ENCODE measurements around the gene KIAA2012.
A peak's percentile ranks its signal among the peaks of the same experiment; 100 is the strongest.

Gene KIAA2012

DNA sequence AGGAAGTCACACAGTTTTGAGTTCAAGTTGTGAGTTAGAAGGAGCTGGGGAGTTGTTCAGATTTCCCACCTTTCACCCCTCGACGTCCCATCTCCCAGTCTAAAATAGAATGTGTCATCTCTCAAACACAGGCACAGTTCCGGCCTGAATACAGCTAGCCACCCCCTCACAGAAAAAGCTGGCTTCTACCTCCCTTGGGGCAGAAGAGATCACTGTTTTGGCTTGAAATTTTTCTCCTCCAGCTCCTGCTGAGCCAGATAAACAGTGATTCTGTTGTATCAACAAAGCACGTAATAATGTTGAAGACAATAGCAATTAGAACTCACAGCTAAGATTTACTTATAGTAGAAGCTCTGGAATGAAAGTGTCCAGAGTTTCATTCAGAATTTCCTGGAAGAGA is 74.7 kb downstream of the KIAA2012 start (continued):
- 0 out of 2 replicates have a peak, but pooled peaks have one; percentile 15 for TF ChIP-seq ZNF335 (tag by site-specific recombination; conservative IDR thresholded peaks at IDR 0.05)

DNA sequence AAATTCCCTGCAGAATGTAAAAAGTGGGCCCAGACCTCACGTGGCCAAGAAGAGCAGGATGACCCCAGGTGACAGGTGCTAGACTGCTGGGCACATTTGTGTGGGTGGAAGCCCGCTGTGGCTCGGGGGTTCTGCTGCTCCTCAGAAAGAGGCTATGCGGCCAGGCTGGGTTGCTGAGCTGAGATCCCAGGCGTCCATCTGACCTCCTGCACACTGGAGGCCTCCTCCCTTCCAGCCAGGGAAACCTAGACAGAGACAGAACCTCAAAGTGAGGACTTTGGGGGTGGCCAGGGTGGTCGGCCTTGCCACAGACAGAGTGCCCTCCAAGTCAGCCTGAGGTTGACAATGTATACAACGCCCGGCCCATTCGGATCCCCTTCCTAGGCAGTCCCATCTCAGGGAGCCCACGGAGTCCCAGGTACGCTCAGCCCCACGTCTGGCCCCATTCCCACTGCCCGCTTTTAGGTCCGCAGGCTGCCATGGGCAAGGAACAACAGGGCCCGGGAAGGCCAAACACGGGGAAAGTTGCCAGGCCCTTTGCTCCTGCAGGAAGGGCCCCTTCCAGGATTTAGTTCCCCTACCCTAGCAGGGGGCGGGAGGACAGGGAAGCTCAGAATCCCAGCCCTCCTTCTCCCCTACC is 75.6 kb downstream of the KIAA2012 start:
- Histone ChIP-seq H3K4me1 (ENCODE audit: control insufficient read depth, insufficient read depth, low read length) (peaks cover 7% of the 10 kb centered on the region), H3K4me3 (ENCODE audit: low read depth, low read length) (no peak overlapping the region), H3K27ac (ENCODE audit: extremely low read depth, low read depth, low read length) (no peak overlapping the region), H3K9me3 (ENCODE audit: control insufficient read depth, insufficient read depth, low read depth, low read length) (no peaks in the 10 kb centered on the region), H3K36me3 (ENCODE audit: control insufficient read depth in 2 of 2, insufficient read depth in 1 of 2, low read length in 2 of 2) (no peaks in the 10 kb centered on the region)
- no peak for TF ChIP-seq ZNF48 (tag by site-specific recombination; IDR thresholded peaks at IDR 0.05)
- TF ChIP-seq ZNF555 (tag by site-specific recombination; conservative IDR thresholded peaks at IDR 0.05), result no peak
- TF ChIP-seq ZNF174 (tag by site-specific recombination; IDR thresholded peaks at IDR 0.05), result no peak
- TF ChIP-seq MEIS1 (CRISPR knock-in tag; IDR thresholded peaks at IDR 0.05; ENCODE audit: borderline replicate concordance), result no peak
- TF ChIP-seq ZNF16 (tag by site-specific recombination; IDR thresholded peaks at IDR 0.05; ENCODE audit: low read depth), result no peak
- no peak for TF ChIP-seq ZNF624 (tag by site-specific recombination; IDR thresholded peaks at IDR 0.05)
- TF ChIP-seq, protein P1, sequence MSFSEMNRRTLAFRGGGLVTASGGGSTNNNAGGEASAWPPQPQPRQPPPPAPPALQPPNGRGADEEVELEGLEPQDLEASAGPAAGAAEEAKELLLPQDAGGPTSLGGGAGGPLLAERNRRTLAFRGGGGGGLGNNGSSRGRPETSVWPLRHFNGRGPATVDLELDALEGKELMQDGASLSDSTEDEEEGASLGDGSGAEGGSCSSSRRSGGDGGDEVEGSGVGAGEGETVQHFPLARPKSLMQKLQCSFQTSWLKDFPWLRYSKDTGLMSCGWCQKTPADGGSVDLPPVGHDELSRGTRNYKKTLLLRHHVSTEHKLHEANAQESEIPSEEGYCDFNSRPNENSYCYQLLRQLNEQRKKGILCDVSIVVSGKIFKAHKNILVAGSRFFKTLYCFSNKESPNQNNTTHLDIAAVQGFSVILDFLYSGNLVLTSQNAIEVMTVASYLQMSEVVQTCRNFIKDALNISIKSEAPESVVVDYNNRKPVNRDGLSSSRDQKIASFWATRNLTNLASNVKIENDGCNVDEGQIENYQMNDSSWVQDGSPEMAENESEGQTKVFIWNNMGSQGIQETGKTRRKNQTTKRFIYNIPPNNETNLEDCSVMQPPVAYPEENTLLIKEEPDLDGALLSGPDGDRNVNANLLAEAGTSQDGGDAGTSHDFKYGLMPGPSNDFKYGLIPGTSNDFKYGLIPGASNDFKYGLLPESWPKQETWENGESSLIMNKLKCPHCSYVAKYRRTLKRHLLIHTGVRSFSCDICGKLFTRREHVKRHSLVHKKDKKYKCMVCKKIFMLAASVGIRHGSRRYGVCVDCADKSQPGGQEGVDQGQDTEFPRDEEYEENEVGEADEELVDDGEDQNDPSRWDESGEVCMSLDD (tag by site-specific recombination; IDR thresholded peaks at IDR 0.05), result no peak
- no peak for TF ChIP-seq ZNF776 (tag by site-specific recombination; IDR thresholded peaks at IDR 0.05; ENCODE audit: borderline replicate concordance)
- no peak for TF ChIP-seq ZNF19 (tag by site-specific recombination; IDR thresholded peaks at IDR 0.05; ENCODE audit: low read depth)
- no peak for TF ChIP-seq ZNF112 (tag by site-specific recombination; IDR thresholded peaks at IDR 0.05)
- TF ChIP-seq, protein P2, sequence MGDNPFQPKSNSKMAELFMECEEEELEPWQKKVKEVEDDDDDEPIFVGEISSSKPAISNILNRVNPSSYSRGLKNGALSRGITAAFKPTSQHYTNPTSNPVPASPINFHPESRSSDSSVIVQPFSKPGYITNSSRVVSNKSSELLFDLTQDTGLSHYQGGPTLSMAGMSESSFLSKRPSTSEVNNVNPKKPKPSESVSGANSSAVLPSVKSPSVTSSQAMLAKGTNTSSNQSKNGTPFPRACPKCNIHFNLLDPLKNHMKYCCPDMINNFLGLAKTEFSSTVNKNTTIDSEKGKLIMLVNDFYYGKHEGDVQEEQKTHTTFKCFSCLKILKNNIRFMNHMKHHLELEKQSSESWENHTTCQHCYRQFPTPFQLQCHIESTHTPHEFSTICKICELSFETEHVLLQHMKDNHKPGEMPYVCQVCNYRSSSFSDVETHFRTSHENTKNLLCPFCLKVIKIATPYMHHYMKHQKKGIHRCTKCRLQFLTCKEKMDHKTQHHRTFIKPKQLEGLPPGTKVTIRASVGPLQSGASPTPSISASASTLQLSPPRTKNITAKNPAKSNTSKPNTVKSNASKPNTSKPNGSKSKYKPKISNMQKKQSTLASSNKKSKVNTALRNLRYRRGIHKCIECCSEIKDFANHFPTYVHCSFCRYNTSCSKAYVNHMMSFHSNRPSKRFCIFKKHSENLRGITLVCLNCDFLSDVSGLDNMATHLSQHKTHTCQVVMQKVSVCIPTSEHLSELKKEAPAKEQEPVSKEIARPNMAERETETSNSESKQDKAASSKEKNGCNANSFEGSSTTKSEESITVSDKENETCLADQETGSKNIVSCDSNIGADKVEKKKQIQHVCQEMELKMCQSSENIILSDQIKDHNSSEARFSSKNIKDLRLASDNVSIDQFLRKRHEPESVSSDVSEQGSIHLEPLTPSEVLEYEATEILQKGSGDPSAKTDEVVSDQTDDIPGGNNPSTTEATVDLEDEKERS (tag by site-specific recombination; IDR thresholded peaks at IDR 0.05), result no peak
- TF ChIP-seq ZNF654 (tag by site-specific recombination; IDR thresholded peaks at IDR 0.05; ENCODE audit: low read depth), result no peak
- TF ChIP-seq ZNF341 (tag by site-specific recombination; IDR thresholded peaks at IDR 0.05; ENCODE audit: low read depth), result no peak
- TF ChIP-seq, protein P3, sequence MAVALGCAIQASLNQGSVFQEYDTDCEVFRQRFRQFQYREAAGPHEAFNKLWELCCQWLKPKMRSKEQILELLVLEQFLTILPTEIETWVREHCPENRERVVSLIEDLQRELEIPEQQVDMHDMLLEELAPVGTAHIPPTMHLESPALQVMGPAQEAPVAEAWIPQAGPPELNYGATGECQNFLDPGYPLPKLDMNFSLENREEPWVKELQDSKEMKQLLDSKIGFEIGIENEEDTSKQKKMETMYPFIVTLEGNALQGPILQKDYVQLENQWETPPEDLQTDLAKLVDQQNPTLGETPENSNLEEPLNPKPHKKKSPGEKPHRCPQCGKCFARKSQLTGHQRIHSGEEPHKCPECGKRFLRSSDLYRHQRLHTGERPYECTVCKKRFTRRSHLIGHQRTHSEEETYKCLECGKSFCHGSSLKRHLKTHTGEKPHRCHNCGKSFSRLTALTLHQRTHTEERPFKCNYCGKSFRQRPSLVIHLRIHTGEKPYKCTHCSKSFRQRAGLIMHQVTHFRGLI (tag by site-specific recombination; IDR thresholded peaks at IDR 0.05), result no peak
- no peak for TF ChIP-seq ZBTB20 (tag by site-specific recombination; IDR thresholded peaks at IDR 0.05)
- TF ChIP-seq KLF9 (tag by site-specific recombination; IDR thresholded peaks at IDR 0.05; ENCODE audit: low read depth), result no peak
- TF ChIP-seq, protein P4, sequence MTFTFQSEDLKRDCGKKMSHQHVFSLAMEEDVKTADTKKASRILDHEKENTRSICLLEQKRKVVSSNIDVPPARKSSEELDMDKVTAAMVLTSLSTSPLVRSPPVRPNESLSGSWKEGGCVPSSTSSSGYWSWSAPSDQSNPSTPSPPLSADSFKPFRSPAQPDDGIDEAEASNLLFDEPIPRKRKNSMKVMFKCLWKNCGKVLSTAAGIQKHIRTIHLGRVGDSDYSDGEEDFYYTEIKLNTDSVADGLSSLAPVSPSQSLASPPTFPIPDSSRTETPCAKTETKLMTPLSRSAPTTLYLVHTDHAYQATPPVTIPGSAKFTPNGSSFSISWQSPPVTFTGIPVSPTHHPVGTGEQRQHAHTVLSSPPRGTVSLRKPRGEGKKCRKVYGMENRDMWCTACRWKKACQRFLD (tag by site-specific recombination; IDR thresholded peaks at IDR 0.05), result no peak
- TF ChIP-seq ZNF223 (tag by site-specific recombination; IDR thresholded peaks at IDR 0.05), result no peak
- no peak for TF ChIP-seq ZNF114 (tag by site-specific recombination; IDR thresholded peaks at IDR 0.05)
- ChIA-PET POLR2A (interaction anchor here (0.6 kb wide), 1 partner anchor 442 kb away, joined by 4 read pairs; no protein-coding TSS in a partner anchor), CTCF (interaction anchor here (3.6 kb wide), 1 partner anchor 44 kb away, joined by 13 read pairs; no protein-coding TSS in a partner anchor)
